GM21390 (cell line): ENCODE results near the gene FYN.

Source experiments
- ATAC-seq: cut with Tn5 transposase; IDR thresholded peaks from one replicate; pipeline ENCODE4 v1.9.1; 2021; ENCODE audit not compliant: unreplicated experiment

The FYN gene

DNA sequence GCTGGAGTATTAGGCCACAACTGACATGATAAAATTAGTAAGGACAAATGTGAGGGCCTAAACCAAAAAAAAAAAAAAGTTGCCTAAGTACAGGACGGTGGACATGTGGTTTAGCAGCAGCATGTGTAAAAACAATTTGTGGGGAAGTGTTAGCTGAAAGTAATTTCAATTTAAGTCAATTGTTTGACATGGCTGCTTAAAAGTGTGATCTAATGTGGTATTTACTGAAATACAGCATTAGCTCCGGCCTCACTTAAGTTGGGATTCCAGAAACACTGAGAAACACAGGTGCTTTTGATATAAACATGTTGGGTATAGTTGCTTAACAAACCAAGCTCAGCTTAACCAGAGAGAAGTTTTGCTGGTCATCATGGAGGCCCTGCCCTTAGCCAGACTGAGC is 119.7 kb downstream of the FYN start:
- ATAC-seq = no peak

DNA sequence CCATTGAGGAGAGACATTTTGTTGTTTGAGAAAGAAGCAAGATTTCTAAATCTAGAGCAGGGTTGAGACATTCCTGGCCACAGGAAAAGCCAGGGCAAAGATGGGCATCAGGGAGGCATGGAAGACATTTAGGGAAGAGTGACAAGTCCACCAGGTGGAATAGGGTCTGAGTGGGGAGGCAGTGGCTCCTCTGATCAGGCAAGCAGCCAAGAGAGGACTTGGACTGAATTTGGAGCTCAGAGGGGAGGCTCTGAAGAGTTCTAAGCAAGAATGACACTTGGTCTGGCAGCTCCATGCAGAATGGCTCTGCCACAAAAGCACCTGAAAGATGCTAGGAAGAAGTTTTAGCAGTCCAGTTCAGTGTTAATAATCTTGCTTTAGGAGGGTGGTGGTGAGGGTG is 120.8 kb downstream of the FYN start:
- no peak for ATAC-seq

DNA sequence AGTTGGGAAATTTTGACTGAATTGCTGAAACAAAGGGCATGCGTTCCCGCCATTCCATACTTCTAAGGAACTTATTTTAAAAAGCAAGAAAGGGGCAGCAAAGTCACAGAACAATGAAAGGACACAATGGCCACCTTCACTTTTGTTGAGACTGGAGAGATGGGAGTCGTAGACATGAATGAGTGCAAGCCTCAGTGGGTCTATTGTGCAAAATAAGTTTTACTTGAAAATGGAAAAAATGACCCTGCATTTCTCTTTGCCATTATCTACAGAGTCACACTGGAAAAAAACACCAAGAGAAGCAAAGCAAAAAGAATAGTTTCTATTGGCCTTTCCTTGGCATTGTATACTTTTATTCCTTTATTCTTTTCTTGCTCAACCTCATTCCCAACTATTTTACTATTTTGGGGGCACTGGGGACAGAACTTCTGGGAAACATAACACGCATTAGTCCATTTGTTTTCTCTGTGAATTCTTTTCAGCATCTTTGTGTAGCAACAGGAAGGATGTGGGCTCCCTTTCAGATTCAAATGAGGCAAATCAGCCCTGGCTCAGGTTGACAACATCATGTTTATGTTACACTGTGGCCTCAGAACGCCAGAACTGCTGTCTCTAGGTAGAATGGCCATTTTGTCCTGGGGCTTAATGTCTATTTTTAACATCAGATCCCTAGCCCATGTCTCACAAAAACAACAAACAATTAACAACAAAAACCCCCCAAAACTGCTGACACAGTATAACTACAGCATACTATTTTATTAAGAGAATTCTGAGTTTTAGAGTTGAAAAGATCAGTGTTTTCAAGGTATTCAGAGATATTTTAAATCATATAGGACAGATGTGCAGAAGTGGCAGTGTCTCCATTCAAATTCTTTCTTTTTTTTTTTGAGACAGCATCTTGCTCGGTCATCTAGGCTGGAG is 122.2 kb downstream of the FYN start:
- ATAC-seq = peak; percentile 90

DNA sequence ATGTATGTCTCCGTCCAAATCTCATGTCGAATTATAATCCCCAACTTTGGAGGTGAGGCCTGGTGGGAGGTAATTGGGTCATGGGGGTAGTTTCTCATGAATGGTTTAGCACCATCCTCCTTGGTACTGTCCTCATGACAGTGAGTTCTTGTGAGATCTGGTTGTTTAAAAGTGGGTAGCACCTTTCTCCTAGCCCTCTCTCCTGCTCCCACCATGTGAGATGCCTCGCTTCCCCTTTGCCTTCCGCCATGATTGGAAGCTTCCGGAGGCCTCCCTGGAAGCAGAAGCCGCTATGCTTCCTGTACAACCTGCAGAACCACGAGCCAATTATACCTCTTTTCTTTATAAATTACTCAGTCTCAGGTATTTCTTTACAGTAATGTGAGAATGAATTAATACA is 123.1 kb downstream of the FYN start:
- ATAC-seq = no peak

DNA sequence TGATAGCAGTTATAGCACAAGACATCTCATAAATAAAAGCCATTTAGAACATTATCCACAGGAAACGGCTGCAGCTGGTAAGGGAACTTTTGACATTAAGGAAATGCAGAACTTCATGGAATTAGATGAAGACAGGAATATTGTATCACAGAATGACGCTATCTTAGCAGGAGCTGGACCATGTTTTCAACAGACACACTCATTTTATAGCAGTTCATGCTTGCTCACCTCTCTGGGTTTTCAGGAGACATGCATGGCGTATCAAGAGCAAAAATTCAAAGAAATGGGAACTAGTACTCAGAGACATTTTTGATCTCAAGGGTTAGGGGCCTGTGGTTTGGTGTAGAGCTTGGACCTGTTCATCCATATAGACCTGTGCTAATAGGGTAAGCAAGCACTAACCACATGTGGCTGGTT is 125.0 kb downstream of the FYN start:
- peak; percentile 42 for ATAC-seq

DNA sequence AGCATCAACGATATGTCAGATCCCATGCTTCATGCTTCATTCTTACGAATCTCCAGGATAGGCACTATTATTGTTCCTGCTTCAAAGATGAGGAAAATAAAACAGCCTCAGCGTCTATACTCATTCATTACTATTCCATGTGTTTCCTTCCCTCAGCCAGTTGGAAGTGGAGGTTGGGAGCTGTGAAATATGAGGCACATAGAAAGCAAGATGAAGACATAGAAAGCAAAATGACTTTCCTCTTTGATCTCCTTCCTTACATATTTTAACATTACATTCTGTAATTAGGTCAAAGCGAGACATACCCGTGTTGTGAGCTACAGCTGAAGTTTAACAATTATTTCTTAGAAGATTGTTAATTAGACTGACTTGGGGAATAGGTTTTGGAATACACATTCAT is 125.4 kb downstream of the FYN start:
- ATAC-seq = no peak

DNA sequence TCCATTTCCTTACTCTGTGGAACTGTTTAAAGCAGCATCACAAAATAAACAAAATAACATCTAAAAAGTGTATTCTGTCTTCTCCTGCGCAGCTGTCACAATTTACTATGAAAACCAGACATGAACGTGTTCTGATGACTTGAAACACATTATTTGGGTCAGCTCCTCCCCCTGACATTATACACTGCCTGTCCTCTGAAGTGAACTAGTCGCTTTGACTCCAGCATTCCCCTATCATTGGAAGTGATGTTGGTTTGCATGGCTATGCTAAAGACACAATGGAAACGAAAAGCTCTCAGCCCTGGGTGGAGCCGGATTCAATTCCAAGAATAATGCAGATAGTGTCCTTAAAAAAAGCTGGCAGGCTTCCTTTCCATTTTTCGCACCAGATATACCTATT is 125.9 kb downstream of the FYN start:
- no peak for ATAC-seq

DNA sequence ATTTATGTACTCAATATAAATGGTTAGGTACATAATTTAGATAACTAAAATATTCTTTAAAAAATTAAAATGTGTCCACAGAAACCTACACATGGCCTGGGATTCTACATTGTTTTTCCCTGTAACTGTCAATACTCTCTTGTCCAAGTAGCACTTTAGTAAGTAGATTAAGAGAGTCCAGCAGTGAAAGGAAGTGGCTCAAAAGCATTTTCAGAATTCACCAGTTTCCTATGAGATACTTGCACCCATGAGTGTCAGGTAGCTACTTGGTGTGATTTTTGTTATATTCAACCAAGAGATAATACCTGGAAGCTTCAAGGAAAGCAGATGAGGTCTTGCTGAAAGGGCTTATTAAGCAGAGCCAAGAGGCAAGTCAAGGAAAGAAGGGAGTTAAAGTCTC is 126.3 kb downstream of the FYN start:
- no peak for ATAC-seq

DNA sequence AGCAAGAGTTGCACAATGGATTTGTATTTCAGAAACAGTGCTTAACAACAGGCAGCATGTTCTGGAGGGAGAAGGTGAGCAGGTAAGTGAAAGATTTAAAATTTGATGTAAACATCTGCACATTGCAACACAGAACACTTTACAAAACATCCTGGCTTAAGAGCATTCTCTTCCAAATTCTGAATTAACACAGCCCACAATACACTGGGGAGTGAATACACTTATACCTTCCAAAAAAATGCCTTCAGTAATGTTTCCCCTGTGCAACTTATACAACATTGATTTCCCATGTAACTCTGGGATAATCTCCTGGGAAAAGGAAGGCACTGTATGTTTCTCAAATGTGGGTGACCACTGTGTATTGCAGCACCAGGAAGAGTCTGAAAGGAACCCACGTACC is 127.6 kb downstream of the FYN start:
- no peak for ATAC-seq

DNA sequence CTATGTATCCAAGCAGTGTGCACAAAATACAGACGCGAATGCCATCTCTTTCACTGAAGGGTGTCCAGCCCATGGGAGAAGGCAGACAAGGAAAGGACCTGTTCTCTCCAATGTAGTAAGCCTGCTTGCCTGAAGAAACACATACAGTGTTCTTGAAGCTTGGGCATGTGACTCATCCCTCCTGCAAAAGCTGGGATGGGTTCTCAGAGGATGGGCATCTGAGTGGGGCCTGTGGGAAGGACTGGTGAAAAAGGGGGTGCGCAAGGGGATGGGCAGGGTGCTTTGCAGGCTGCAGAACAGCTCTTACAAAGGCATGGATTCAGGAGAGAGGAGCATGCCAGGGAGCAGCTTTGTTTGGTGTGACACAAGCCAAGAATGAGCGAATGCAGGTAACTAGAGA is 128.1 kb downstream of the FYN start:
- no peak for ATAC-seq

DNA sequence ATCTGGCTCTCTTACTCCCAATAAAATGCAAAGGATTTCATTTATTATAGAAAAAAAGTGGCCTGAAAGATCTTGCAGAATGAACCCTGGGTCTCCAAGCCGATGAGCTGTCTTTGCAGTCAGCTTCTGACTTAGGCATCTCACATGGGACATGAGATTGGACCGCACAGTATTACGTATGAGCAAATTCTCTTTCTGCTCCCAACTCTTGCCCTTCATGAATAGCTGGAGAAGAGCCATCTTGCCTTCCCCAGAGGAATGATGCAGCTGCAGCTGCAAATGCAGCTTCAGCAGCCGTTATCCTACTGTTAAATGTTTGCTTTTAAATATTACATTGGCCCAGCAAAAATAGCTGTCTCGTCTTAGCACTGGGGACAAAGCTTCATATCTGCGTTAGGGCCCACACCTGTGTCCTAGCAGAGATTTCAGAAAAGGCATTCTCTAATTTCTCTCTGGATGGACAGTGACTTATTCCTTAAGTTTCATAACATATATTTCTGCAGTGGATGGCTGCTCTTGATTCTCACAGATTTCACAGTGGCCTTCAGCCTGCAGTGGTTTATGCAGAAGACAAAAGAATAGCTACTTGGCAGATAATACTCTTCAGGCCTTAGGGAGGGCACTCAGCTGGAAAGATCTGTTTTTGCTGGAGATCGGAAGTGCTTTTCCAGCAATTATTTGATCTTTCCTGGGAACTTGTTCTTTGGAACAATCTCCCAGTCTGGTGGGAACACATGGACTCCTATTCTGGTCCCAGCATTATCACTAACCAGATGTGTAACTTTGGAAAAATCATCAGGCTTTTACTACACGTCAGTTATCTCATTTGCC is 129.2 kb downstream of the FYN start:
- ATAC-seq = no peak

DNA sequence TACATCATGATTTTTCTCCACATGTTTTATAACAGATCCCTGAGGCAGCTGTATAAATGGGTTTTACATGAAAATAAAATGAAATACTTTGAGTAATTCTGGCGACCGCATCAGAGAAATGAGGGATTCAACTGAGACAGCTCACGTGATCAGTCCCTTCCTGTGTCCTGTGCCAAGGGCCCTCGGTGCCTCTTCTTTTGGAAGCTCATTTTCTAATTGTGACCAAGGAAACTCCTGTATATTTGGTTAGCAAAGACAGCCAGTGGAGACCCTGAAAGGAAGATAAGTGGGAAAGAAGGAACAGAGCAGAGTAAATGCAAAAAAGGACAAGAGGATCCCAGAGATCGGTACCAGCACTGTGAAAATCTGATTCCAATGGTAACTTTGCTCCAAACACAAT is 129.9 kb downstream of the FYN start:
- ATAC-seq = no peak

DNA sequence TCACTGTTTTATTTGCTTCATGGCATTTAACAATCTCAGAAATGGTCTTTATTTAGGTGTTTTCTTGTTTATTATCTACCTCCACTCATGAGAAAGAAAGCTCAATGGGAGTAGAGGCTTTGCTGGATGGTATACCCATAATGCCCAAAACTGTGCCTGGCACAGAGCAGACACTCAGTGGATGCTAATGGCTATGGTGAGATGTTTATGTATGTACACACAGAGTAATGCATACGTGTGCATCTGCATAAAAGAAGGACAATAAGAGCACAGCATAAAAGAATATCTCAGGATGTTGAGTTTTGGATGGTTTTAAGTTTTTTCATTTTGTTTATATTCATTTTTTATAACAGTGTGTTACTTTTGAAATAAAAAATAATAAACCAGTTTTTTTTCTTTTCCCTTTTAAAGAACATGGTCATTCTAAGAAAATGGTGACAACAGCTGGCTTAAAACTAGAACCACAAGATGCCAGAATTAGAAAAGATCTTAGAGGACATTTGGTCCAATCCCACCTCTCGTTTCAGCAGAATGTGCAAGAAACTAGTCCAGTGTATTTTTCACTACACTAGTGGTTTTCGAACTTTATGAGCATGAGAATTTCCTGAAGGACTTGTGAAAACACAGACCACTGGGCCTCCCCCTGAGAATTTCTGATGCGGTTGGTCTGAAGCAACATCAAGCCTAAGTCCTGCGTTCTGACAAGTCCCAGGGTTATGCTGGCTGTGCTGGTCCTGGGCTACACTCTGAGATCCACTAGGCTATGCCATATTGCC is 131.9 kb downstream of the FYN start:
- peak; percentile 43 for ATAC-seq

DNA sequence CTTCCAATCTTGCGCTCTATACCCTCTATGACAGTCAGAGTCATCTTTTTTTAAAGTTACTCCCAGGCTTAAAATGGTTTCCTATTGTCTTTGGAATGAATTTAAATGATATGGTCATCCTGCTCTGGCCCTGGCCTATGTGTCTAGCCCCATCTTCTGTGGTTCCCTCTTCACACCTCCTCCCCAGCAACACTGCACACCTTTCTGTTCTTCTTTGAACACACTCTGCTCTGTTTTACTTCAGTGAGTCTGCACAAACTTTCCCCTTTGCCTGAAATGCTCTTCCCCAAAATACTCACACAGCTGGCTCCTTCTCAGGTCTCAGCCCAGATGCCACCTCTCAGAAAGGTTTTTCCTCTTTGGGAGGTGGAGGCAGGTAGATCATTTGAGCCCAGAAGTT is 132.7 kb downstream of the FYN start:
- ATAC-seq = no peak

DNA sequence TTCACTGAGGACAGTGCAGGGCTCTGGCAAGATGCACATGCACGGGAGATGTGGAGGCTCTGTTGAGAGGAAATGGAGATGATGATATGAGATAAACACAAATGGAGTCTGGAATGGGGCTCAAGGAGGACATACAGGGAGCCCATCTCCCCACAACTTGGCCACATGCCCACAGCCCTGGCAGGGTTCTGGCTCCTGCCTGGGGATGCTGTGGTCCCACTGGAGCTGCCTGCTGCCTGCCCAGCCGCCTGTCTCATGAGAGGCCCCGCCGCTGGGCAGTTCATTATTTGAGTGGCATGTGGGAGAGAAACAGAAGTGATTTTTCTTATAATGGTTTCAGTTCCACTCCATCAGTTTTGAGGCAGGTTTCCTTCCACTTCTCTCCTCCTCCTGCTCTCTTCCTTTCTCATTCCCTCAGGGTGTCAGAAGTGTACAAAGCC is 134.0 kb downstream of the FYN start:
- ATAC-seq = peak; percentile 62

DNA sequence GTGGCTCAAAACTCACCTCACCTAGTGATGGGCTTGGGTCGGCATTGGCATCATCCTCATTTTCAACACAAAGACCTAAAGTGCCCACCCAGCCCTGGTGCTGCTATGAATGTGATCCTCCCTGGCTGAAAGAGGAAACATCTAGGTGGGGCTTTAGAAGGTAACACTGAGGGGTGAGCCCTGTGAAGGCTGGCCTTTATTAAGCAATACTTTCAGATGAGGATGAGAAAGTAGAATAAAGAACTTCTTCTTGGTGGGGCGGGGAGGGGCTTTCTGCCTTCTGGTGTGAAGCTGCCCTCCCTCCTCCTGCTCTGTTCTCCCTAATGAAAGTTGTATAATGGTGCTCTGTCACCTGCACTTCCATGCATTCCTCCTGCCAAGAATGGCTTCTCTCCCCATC is 134.6 kb downstream of the FYN start:
- ATAC-seq = no peak

DNA sequence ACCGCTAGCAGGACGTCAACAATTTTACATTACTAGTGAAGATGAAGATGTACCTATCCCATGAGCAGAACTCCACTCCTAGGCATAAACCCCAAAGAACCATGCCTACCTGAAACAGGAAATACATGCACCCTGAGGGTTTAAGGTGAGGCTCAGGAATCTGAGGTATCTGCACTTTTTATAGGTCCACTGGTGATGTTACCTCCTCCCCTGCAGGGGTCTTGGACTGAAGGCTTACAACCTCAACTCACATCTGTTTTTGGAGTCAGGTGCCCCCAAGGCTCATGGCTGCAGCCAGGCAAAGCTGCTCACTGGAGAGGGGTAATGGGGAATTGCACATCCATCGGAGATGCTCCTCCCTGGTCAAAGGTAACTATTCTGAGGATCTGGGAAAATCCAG is 135.1 kb downstream of the FYN start:
- ATAC-seq = no peak

DNA sequence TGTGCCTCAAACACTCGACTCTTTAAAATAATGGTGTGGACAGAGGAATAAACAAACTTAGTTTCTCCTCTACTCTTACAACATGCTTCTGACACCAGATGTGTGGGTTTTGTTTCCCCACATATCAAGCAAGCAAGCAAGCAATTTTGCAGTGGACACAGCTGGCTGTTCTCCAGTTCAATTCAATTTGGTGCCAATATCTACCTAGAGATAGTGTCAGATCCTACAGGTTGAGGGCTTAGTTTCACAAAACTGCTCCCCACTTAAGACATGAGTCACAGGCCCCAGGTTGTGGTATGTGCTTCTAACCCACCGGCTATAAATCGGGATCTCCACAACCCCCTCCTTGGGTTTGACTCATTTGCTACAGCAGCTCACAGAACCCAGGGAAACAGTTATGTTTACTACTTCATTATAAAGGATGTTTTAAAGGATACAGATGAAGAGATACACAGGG is 136.2 kb downstream of the FYN start:
- no peak for ATAC-seq

DNA sequence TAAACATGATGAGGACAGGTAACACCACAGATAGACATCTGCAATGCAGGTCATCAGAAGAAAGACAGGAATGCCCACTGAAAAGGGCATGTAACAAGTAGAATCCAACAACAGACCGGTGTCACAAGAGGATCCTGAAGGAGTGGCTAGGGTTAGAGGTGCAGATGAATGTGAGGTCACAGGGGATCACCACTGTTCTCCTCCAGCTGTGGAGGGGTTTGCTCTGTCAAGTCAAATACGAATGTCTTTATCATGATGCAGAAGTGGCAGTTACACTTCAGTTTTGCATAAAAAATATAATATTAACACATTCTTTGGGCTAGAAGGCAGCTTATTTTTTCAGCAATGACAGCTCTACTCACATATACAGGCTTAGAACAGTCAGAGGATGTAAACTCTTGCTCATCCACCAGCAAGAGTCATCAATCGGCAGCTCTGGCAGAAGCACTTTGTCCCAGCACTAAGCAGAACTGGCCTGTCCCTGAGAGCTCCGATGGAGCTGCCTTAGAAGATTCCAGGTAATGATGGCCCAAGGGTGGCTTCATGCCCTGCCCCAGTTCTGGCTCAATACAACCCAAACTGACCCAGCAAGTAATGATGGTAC is 137.1 kb downstream of the FYN start:
- ATAC-seq = no peak

DNA sequence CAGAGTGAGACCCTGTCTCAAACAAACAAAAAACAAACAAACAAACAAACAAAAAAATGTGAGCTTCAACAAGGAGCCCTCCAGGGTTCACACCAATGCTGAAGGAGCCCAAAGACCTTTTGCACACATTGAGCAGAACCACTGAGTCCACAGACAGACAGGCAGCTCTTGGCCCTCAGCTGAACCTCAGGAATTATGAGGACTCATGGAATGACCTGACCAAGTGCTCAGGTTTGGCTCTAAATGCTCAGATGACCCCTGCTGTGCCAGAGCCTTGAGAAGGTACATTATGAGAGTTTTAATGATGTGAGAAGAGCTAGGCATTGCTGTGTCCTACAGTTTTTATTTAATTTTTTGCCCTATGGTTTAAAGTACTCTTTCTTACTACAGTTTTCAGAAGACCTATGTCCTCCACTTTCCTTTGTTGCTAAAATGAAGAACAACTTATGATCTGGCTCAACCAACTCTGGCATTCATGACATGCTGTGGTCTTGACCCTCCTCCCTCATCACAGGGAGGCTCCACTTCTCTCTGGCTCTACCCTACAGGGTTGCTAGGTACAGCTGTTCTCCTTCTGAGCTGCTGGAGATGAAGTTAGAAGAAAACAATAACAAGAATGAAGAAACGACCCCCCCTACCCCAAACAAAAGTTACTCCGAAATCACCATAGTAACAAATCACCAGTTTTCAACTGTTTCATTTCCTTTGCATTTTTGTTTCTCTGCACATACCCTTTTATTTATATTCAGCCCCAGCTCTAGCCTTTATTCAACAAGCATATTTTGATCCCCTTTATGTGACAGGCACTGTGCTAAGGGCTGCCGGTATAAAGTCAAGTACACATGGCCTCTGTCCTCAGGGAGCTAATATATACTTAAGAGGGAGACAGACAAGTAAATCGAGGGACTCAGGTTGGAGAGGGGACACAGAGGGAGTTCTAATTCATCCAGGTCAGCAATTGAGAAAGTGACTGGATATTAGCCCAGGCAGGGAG is 138.9 kb downstream of the FYN start:
- ATAC-seq = no peak
